ENCODE results near the gene GPC6.

GPC6 gene

GRCh38 chr13:94173312-94173854 is 946.8 kb downstream of the GPC6 start:
- no peak for DNase-seq
- Mint-ChIP-seq H3K4me3 (no peak overlapping the region), H3K9me3 (no peaks in the 10 kb centered on the region), H3K27ac (no peak overlapping the region), H3K4me1 (no peaks in the 10 kb centered on the region), H3K36me3 (ENCODE audit: low read depth) (no peaks in the 10 kb centered on the region), H3K27me3 (ENCODE audit: low read depth, poor library complexity) (peaks cover 3% of the 10 kb centered on the region)
- no peak for TF ChIP-seq CTCF (IDR thresholded peaks at IDR 0.05)

GRCh38 chr13:94174009-94174408 is 947.4 kb downstream of the GPC6 start:
- no peak overlapping the region for H3K4me3 Mint-ChIP-seq
- H3K4me1 Mint-ChIP-seq: no peaks in the 10 kb centered on the region
- H3K9me3 Mint-ChIP-seq: no peaks in the 10 kb centered on the region
- DNase-seq: no peak
- H3K36me3 Mint-ChIP-seq (ENCODE audit: low read depth): no peaks in the 10 kb centered on the region
- TF ChIP-seq CTCF (IDR thresholded peaks at IDR 0.05): no peak
- peaks cover 3% of the 10 kb centered on the region for H3K27me3 Mint-ChIP-seq (ENCODE audit: low read depth, poor library complexity)
- H3K27ac Mint-ChIP-seq: no peak overlapping the region

GRCh38 chr13:94175076-94175475 is 948.5 kb downstream of the GPC6 start:
- peaks cover 3% of the 10 kb centered on the region for H3K27me3 Mint-ChIP-seq (ENCODE audit: low read depth, poor library complexity)
- H3K27ac Mint-ChIP-seq: no peak overlapping the region
- DNase-seq: no peak
- H3K36me3 Mint-ChIP-seq (ENCODE audit: low read depth): no peaks in the 10 kb centered on the region
- H3K4me3 Mint-ChIP-seq: no peak overlapping the region
- H3K9me3 Mint-ChIP-seq: no peaks in the 10 kb centered on the region
- H3K4me1 Mint-ChIP-seq: no peaks in the 10 kb centered on the region
- no peak for TF ChIP-seq CTCF (IDR thresholded peaks at IDR 0.05)

- Mint-ChIP-seq H3K27me3 (ENCODE audit: low read depth, poor library complexity) (no peaks in the 10 kb centered on the region), H3K9me3 (no peaks in the 10 kb centered on the region), H3K36me3 (ENCODE audit: low read depth) (no peaks in the 10 kb centered on the region), H3K27ac (no peak overlapping the region), H3K4me1 (no peaks in the 10 kb centered on the region), H3K4me3 (no peak overlapping the region)
- no peak for DNase-seq
- TF ChIP-seq CTCF (IDR thresholded peaks at IDR 0.05): no peak
Observed at GRCh38 chr13:94176561-94176960, 950.0 kb downstream of the GPC6 start.

- H3K9me3 Mint-ChIP-seq: no peaks in the 10 kb centered on the region
- H3K27ac Mint-ChIP-seq: no peak overlapping the region
- no peaks in the 10 kb centered on the region for H3K4me1 Mint-ChIP-seq
- no peak for TF ChIP-seq CTCF (IDR thresholded peaks at IDR 0.05)
- DNase-seq: no peak
- no peaks in the 10 kb centered on the region for H3K36me3 Mint-ChIP-seq (ENCODE audit: low read depth)
- H3K27me3 Mint-ChIP-seq (ENCODE audit: low read depth, poor library complexity): no peaks in the 10 kb centered on the region
- no peak overlapping the region for H3K4me3 Mint-ChIP-seq
Observed at GRCh38 chr13:94177041-94177440, 950.4 kb downstream of the GPC6 start.

GRCh38 chr13:94178625-94179244 is 952.1 kb downstream of the GPC6 start:
- peak overlapping the region; percentile 28 for H3K27ac Mint-ChIP-seq
- H3K9me3 Mint-ChIP-seq: no peaks in the 10 kb centered on the region
- H3K27me3 Mint-ChIP-seq (ENCODE audit: low read depth, poor library complexity): no peaks in the 10 kb centered on the region
- no peak for TF ChIP-seq CTCF (IDR thresholded peaks at IDR 0.05)
- H3K4me3 Mint-ChIP-seq: no peak overlapping the region
- no peaks in the 10 kb centered on the region for H3K36me3 Mint-ChIP-seq (ENCODE audit: low read depth)
- no peak for DNase-seq
- H3K4me1 Mint-ChIP-seq: no peaks in the 10 kb centered on the region

Data from nephron progenitor cell (in vitro differentiated cells).